OCI-M2 (cell line): ENCODE results near the gene TPCN1.

Source experiments
- DNase-seq: peaks from one replicate; lab custom pipeline; 2025; ENCODE audit not compliant: unreplicated experiment; lab: John Stamatoyannopoulos, UW

Gene TPCN1

DNA sequence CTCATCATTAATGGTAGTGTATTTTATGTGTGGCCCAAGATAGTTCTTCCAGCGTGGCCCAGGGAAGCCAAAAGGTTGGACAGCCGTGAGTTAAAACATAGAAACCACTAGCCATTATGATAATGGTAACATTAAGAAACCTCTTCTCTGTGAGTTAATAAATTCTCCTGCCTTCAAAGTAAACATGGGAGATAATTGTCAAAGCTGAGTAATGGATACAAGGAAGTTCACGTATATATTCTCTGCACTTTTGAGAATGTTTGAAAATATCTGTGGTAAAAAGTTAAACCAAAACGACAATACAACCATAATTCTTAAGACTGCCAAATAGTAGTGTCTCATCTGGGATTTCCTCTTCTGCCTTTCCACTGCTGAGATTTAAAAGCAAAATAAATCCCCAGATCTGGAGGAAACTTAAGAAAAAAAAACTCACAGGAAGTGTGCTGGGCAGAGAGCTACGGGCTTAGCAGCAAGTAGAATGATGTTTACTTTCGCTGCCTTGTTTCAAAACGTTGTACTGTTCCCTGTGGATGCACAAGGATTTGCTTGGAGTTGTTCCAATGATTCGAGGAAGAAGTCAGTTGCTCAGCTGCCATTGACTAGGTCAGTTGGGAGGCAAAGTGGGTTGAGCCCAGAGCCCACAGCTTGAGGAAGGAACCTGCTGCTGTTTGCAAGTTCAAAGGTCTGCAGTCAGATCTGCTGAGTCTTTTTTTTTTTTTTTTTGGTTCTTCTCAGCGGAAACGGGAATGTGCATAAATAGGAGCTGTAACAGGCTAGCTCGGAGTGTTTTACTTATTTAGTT lies 1.7 kb downstream of the TPCN1 start:
- DNase-seq, result no peak

DNA sequence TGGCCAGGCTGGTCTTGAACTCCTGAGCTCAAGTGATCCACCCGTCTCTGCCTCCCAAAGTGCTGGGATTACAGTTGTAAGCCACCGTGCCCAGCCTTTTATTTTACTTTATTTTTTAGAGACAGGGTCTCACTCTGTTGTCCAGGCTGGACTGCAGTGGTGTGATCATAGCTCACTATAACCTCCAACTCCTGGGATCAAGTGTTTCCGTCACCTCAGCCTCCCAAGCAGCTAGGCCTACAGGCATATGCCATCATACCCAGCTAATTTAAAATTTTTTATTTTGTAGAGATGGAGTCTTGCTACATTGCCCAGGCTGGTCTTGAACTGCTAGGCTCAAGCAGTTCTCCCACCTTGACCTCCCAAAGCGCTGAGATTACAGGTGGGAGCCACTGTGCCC lies 3.7 kb downstream of the TPCN1 start:
- no peak for DNase-seq

DNA sequence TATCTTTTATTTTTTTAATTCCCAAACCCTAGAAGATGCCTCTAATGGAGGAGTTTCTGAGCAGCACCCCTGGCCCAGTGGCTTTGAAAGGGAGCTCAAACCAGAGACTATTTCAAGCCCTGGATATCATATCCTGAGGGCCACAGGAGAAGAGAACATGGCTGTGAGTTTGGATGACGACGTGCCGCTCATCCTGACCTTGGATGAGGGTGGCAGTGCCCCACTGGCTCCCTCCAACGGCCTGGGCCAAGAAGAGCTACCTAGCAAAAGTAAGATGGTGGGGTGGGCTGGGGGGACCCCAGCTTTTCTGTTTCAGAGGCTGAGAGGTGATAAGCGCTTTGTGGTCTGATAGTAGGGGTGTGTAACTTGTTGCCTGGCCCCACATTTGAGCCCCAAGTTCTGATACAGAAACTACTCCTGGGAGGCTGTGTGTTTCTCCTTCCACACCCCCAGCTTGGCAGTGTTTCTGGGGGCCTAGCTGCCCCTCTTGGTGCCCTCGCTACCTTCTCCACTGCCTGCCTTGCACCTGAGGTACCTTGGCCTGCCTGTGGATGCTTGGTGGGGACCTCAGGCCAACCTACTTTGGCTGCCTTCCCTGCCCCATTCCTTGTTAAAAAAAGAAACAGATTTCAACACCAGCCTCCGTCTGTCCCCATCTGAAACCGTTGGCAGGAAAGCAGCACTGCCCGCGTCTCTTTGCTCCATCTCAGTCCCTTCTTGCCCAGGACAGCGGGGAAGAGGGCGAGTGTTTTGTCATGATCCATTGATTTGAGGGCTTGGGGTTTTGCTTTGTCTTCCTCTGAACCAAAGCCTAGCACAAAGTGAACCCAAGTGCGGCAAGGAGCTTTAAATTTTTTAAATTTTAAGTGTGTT lies 5.7 kb downstream of the TPCN1 start:
- no peak for DNase-seq

DNA sequence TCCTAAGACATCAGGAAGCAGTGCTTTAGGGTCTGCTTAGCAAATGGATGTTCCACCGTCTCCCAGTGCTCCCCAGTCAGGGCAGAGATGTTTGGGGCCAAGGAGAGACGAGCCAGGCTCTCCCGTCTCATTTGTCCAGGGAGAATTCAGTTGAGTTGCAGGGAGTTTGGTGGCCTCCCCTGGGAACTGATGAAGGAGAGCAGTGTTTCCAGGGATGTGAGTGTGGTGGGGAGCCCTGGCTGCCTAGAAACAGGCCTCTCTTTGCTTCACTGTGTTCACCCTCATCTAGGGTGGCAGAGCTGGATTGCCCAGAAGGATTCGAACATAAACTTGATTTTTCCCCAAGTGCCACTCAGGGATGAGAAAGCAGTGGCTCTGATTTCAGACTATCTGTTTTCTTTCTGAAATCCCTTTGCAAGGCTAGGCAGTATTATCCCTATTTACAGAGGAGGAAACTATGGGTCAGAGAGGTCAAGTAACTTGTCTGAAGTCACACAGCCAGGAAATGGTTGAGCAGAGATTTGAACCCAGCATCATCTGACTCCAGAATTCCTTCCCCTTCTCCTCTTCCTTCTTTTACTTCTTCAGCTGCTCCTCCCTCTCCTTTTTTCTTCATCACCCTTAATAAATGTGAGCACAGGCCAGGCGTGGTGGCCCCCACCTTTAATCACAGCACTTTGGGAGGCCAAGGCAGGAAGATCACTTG lies 6.6 kb downstream of the TPCN1 start:
- DNase-seq, result no peak

DNA sequence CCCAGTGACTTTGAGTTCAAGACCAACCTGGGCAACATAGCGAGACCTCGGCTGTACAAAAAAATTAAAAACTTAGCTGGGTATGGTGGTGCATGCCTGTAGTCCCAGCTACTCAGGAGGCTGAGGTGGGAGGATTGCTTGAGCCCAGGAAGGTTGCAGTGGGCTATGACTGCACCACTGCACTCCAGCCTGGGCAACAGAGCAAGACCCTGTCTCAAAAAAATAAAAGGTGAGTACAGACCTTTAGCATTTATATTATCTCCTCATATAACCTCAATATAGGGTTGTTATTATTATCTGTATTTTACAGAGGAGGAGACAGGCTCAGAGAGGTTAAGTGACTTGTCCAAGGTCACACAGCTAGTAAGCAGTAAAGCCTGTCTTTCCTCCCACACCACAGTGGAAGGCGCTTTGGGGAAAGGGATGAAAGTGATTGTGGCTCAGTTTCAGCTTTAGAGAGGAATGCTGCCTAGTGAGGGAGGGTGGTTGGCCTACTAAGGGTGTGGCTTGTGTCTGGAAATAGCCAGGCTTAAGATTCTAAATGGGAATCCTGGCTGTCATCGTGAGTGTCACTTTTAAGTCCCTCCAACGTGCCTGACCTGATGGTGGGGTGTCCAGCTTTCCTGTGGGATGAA lies 7.2 kb downstream of the TPCN1 start:
- DNase-seq, result no peak

DNA sequence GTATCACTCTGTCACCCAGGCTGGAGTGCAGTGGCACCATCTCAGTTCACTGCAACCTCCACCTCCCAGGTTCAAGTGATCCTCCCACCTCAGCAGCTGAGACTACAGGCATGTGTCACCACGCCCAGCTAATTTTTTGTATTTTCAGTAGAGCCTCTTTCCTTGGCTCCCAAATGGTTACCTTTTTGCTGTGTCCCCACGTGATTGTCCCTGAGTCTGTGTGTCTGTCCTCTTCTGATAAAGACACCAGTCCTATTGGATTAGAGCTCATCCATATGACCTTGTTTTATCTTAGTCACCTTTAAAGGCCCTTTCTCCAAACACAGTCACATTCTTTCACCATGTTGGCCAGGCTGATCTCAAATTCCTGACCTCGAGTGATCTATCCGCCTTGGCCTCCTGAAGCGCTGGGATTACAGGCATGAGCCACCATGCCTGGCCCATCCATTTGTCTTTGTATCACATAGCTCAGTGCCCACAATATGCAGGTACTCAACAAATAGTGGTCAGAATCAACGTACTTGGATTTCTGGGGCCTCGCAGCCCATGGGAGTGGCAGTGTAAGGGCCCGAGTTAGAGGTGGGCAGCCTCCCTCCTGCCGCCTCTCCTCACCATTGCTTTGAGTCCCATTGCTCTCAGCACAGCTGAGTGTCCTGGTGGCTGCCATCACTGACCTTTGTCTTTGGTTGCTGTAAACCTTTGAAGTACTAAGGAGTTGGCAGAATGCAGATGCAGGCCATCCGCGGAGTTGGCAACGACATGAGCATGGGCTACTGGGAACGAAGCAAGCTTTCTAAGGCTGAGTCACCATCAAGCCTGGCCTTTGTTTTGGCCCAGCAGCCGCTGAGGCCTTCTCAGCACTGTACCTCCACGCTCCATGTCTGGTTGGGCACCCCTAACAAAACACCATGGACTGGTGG lies 9.3 kb downstream of the TPCN1 start:
- DNase-seq, result no peak

DNA sequence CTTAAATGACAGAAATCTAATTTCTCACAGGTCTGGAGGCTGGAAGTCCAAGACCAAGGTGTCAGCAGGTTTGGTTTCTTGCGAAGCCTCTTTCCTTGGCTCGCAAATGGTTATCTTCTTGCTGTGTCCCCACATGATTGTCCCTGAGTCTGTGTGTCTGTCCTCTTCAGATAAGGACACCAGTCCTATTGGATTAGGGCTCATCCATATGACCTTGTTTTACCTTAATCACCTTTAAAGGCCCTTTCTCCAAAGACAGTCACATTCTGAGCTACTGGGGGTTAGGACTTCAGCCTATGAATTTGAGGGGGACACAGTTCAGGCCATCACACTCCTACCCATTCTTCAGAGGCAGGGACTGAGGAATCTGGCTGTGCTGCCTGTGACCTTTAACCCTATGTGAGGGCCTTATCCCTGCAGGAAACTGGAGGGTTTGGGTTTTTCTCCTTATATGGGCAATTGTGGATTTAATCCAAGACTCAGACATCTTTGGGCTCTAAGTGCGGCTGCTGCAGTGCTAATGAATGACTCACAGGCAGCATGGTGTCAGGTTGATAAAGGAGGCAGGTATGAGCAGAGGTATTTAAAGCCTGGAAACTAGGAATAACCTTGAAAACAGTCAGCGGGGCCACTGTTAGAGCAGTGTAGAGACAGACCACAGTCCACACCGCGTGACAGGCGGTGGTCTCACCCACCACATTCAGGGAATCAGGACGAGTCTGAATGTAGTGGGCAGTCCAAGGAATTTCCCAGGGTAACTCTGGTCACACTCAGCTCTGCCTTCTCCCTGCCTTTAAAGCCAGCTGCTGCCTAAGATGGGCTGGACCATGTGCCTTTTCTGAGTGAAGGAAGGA lies 10.2 kb downstream of the TPCN1 start:
- DNase-seq, result no peak

DNA sequence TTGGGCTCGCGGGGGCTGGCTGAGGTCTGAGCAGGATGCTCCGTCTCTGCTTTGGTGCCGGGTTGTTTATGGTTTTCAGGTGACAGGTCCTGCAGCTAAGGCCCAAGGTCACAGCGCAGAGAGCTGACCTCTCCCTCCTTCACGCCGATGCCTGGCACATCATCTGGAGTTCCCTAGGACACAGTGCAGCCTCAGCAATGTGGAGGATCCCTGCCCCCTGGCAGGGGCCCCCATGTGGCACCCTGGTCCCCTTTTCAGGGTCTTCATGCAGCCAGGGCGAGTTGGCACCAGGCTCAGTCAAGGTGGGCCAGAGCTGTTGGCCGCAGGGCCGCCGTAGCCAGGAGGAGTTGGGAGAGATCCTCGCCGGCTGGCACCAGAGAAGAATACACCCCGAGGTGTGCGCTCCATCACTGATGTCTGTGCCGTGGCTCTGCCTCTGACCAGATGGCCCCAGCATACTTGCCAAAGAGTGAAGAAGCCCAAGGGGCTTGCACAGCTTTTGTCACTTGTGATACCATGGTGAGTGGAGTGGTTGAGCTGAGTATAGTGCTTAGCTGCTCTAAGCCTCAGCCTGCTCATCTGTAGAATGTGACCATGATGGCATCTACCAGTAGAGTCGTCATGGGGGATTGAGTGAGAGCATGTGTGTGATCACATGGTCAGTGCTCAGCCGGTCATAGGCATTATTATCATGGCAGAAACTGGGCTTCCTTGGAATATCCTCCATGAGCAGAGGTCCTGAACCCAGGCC lies 11.0 kb downstream of the TPCN1 start:
- DNase-seq, result no peak

DNA sequence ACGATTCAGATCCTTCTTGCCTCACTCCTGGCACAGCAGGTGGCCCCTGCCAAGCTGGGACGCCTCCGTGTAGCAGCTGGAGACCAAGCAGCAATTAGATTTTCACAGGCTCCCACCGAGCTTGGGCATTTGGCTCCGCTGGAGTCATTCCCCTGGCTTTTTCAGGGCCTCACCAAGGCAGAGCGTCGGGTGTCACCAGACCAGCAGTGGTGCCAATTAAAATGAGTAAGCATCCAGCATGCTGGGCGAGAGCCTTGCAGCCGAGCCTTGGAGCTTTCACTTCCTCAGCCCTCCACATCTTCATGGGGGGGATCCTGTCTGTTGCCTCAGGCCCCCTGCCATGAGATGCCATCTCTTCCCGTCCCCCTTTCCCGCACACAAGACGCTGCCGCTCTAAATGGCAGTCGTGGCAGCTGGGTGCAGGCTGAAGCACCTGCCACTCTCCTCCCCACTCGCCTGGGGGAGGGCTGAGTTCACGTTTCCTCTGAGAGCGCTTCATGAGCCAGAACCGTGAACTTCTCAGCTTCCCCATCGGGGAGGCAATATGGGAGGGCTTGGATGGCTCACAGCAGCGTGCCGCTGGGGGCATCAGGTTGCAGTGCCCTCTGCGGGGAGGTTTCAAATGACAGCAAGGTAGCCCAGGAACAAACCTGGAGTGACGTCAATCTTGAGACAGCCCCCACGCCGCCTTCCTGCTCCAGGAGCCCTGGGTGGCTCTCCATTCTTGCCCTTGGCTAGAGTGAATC lies 11.7 kb downstream of the TPCN1 start:
- DNase-seq, result no peak

DNA sequence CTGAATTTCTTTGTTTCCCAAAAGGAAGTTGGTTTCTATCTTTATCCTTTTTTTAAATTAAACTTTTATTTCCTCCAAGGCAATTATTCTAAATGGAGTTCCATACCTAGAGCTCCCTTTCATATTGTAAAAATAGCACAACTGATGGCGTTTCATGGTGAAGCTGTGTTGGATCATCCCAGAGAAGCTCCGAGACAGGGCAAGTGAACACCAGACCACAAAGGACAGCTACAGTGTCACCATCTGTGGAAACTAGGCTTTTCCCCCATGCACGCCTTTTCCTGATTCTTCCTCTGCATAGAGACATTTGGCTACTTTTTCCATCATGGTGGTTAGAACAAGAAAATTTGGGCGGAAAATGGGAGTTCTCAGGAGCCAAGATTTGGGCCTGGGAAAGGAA lies 12.7 kb downstream of the TPCN1 start:
- DNase-seq, result no peak

DNA sequence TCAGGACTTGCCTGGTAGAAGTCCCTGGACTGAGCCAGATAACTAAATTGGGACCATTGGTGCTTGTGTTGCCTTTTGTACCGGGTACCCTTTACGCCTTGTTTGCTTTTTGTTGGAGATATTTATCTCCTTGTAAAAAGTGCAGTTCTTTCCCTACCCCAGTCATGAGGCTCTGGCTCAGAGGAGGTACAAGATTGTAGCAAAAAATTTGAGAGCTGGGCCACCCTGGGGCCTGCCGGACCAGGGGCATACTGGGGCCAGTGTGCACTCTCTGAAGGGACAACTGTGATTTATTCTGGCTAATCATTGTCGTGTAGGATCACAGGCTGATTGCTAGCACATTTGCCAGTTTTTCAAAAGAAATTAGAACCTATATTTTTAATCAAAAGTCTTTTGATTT lies 13.2 kb downstream of the TPCN1 start:
- DNase-seq, result no peak

DNA sequence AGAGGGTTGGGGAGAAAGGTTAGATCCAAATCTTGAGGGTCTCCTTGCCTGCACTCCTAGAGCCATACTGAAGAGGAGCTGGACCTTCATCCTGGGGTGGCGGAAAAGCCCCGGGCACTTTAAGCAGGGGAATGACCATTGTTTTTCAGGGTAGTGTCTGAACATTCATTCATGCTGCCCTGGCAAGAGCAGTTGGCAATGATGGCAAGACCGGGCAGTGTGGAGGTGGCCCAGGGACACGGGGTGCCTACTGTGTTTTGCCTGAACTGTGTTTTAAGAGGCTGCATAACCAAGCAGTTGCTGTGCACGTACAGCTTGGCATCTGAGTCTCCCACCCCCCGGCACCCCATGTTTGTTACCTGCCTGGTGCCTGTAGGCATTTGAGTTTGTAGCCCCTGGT lies 14.7 kb downstream of the TPCN1 start:
- no peak for DNase-seq

DNA sequence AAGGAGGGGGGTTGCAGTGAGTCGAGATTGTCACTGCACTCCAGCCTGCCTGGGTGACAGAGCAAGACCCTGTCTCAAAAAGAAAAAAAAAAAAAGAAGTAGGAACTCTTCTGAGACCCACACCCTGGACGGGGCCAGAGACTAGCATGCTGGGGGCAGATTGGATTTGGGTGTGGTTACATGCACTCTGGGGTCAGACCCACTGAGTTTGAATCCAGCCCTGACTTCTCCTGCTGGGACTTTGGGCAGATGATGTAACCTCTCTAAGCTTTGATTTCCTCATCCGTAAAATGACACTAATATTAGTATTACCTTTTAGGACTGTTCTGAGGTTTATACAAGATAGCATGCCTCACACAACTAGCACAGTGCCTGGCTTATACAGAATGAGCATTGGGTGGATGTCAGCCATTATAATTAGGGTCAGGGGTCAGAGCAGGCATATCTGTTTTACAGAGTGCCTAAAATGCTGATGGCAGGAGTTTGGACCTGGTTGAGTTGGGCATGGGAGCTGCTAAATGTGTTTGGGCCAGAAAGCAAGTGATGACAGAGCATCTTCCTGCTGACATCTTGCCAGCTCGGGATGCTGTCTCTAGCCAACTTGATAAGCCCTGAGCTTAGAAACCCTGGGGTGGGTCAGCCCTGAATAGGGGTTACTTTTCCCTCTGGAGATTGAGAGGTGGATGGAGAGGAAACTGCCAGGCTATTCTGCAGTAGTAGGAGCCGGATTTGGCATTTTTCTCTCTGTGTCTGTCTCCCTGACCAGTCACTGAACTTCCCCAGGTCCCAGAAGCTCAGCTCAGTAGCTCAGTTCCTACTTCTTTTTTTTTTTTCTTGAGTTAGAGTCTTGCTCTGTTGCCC lies 15.5 kb downstream of the TPCN1 start:
- no peak for DNase-seq

DNA sequence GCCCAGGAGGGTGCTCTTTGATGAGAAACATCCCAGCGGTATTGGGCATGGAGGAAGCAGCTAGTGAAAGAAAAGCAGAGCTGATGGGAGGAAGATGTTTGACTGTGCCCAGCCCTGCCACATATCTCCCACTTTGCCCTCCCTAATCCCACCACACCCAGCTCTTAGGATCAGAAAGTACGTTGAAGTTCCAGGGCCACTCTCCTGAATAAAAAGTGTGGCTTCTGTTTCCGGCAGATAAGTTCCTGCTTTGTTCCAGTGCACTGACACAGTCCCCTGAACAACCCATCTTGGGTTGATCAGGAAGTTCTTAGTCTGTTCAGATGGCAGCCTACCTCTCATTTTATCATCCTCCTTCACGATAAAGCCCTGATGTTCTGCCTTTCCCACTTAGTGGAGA lies 16.5 kb downstream of the TPCN1 start:
- peak; percentile 48 for DNase-seq

DNA sequence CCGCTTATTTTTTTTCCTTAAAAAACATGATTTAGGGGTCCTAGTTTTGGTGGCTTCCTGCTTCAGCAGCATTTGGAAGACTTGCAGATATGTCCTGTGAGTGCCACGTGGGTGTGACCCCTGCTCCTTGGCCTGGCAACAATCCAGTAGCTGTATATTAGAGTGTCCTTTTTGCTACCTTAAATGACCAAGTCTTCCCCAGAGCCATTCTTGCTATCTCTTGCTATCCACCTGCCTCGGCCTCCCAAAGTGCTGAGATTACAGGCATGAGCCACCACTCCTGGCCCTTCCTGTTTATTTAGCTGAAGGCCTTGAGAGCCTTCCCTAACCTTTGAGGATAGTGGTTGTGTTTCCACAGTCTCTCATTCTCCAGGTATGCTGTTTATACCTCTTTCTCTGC lies 17.0 kb downstream of the TPCN1 start:
- no peak for DNase-seq

DNA sequence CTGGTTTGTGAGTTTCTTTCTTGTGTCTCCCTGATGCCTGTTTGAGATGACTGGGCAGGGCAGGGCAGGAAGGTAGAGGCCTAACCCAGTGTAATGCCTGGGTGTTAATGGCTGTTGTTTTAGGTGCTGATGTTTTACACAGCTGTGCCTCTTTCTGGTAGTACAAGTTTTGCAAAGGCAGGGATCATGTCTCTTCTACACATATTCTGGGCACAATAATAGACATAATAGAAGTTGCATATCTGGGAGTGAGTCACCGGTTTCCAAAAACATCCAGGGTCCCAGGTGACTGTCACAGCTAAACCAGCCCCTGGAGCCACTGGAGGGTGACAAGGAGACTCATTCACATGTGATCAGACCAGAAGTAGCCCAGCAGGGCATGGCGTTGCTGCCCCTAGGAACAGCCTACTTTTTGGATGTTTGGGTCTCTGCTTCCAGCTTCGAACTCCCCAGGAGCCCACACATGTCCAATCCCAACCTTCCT lies 18.1 kb downstream of the TPCN1 start:
- no peak for DNase-seq

DNA sequence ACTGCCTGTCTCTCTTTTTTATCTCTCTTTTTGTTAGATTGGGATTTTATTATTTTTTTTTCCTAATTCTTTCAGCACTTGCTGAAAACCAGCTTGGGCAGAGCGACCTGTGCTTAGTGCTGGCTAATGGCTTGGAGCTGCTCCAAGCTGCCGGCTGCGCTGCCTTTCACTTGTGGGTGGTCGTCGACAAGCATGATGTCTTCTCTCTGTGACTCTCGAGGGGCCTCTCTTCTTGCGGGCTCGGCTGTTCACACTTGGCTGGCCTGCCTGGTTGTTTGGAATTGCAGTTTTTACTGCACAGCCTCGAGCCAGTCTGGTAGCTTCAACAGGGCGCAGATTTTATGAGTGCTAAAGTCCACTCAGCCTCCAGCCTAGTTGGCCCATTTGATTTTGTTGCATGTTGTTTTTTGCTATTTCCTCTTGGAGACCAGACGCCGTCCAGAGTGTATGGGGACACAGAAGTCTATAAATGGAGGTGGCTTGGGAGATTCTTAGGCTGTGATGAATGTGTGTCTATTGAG lies 18.6 kb downstream of the TPCN1 start:
- DNase-seq, result no peak
